Measurements from ENCODE around the gene GAPVD1. TPM values are rescaled to one million over a fixed set of nuclear protein-coding genes. Genes with fewer than 3 reads are reported as not detected.
"Not testable (repeated sequence)": the region's sequence is repeated elsewhere in the genome, so short reads cannot be mapped to it uniquely, and the experiment has no call there.

The GAPVD1 gene
- total and polyA plus RNA-seq, 10 of the 15 experiments (the other 5 are each of a cell fraction or from before 2014, with no cell fraction given) = 4.3 to 36.6 (median 25.9) TPM

GRCh38 chr9:125233678-125234077 lies 27.9 kb upstream of the GAPVD1 start:
- DNase-seq (ENCODE audit: low read depth, low spot score) (no peak), ATAC-seq (no peak), FAIRE-seq (no peak)
- H3K4me1 ChIP-seq (ENCODE audit: control insufficient read depth, insufficient read depth, low read length) = peaks cover 4% of the 10 kb centered on the region; the same call in 1 of the 2 replicates
- no peak overlapping the region for H3K9ac ChIP-seq (ENCODE audit: control insufficient read depth, insufficient read depth, low read length)
- H4K20me1 ChIP-seq (ENCODE audit: control insufficient read depth, insufficient read depth) = 0 out of 2 replicates have a peak, but pooled peaks cover 2% of the 10 kb centered on the region
- TF ChIP-seq PAX5 (IDR thresholded peaks at IDR 0.05; ENCODE audit: borderline replicate concordance, low read depth, low read length) (no peak), STAT1 (conservative IDR thresholded peaks at IDR 0.05) (no peak), SREBF1 (IDR thresholded peaks at IDR 0.05; ENCODE audit: low read length) (no peak), IKZF1 (conservative IDR thresholded peaks at IDR 0.05) (no peak), NR2F1 (conservative IDR thresholded peaks at IDR 0.05) (no peak), MXI1 (IDR thresholded peaks at IDR 0.05; ENCODE audit: low read depth, low read length) (no peak), GABPA (IDR thresholded peaks at IDR 0.05; ENCODE audit: low read depth) (no peak), KLF5 (IDR thresholded peaks at IDR 0.05; ENCODE audit: partially characterized antibody) (no peak), HDAC6 (IDR thresholded peaks at IDR 0.05; ENCODE audit: unreplicated experiment) (no peak), CTCF (IDR thresholded peaks at IDR 0.05 in 2 of 3, conservative IDR thresholded peaks at IDR 0.05 in 1 of 3; ENCODE audit: control insufficient read depth in 2 of 3, extremely low read depth in 1 of 3, insufficient read depth in 1 of 3, low read depth in 3 of 3, low read length in 3 of 3) (no peak), MTA2 (IDR thresholded peaks at IDR 0.05; ENCODE audit: low read depth) (no peak)
- TF ChIP-seq, protein P1, sequence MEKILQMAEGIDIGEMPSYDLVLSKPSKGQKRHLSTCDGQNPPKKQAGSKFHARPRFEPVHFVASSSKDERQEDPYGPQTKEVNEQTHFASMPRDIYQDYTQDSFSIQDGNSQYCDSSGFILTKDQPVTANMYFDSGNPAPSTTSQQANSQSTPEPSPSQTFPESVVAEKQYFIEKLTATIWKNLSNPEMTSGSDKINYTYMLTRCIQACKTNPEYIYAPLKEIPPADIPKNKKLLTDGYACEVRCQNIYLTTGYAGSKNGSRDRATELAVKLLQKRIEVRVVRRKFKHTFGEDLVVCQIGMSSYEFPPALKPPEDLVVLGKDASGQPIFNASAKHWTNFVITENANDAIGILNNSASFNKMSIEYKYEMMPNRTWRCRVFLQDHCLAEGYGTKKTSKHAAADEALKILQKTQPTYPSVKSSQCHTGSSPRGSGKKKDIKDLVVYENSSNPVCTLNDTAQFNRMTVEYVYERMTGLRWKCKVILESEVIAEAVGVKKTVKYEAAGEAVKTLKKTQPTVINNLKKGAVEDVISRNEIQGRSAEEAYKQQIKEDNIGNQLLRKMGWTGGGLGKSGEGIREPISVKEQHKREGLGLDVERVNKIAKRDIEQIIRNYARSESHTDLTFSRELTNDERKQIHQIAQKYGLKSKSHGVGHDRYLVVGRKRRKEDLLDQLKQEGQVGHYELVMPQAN (conservative IDR thresholded peaks at IDR 0.05) = no peak
- TF ChIP-seq, protein P2, sequence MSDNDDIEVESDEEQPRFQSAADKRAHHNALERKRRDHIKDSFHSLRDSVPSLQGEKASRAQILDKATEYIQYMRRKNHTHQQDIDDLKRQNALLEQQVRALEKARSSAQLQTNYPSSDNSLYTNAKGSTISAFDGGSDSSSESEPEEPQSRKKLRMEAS (IDR thresholded peaks at IDR 0.05; ENCODE audit: low read depth, low read length) = no peak
- ChIA-PET CTCF (no interaction called here), POLR2A (no interaction called here), RAD21 (ENCODE audit: unreplicated experiment) (no interaction called here), SMC1A (ENCODE audit: uncharacterized antibody, unreplicated experiment) (interaction anchor here (0.8 to 1.0 kb wide), 2 partner anchors 32 to 49 kb away, joined by 3 read pairs; no protein-coding TSS in a partner anchor)
- BruUV-seq (replicated peaks) = no TSS peak
- no peak overlapping the region for H3K4me3 ChIP-seq
- H3K4me2 ChIP-seq (ENCODE audit: control insufficient read depth, insufficient read depth) = no peak overlapping the region
- in situ Hi-C loops (cut with MboI) = no loop called here
- peaks cover 8 to 29% of the 10 kb centered on the region in 2 experiments for H3K36me3 ChIP-seq (ENCODE audit: control insufficient read depth in 2 of 2, insufficient read depth in 2 of 2, low read length in 1 of 2)
- H3K79me2 ChIP-seq (ENCODE audit: control insufficient read depth, insufficient read depth, low read length) = peaks cover 32% of the 10 kb centered on the region
- no peak overlapping the region for H3K27ac ChIP-seq (ENCODE audit: control insufficient read depth, insufficient read depth)
- intact Hi-C loops (cut with micrococcal nuclease; ENCODE audit: unreplicated experiment) = no loop called here
- no peaks in the 10 kb centered on the region for H3K27me3 ChIP-seq (replicated peaks in 1 of 2; ENCODE audit: control insufficient read depth in 2 of 2, insufficient read depth in 2 of 2, low read length in 1 of 2)
- 61% methylated on average over 3 of the region's 3 CpGs for WGBS (ENCODE audit: insufficient coverage, insufficient replicate concordance, low lambda C conversion rate, missing lambda C conversion rate)
- no peaks in the 10 kb centered on the region for H3K9me3 ChIP-seq (replicated peaks; ENCODE audit: control insufficient read depth, insufficient read depth, low read length)
- no peak overlapping the region for H2AFZ ChIP-seq (ENCODE audit: control insufficient read depth, low read depth, low read length)

DNA sequence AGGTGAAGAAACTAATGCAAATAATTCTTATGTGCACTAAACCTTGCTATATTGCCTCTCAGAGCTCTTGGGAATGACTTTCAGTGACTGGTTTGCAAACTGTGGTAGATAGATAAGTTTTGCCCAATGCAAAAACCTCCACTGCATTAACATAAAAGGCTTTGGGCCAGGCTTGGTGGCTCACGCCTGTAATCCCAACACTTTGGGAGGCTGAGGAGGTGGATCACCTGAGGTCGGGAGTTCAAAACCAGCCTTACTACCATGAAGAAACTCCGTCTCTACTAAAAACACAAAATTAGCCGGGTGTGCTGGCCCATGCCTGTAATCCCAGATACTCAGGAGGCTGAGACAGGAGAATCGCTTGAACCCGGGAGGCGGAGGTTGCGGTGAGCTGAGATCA lies 27.5 kb upstream of the GAPVD1 start:
- DNase-seq (ENCODE audit: low read depth, low spot score); H3K4me2 ChIP-seq (ENCODE audit: control insufficient read depth, insufficient read depth); ATAC-seq; in situ Hi-C loops (cut with MboI); POLR2A ChIA-PET; H2AFZ ChIP-seq (ENCODE audit: control insufficient read depth, low read depth, low read length); H3K27me3 ChIP-seq (replicated peaks in 1 of 2; ENCODE audit: control insufficient read depth in 2 of 2, insufficient read depth in 2 of 2, low read length in 1 of 2); H3K4me1 ChIP-seq (ENCODE audit: control insufficient read depth, insufficient read depth, low read length); RAD21 ChIA-PET (ENCODE audit: unreplicated experiment); H3K9ac ChIP-seq (ENCODE audit: control insufficient read depth, insufficient read depth, low read length); intact Hi-C loops (cut with micrococcal nuclease; ENCODE audit: unreplicated experiment); FAIRE-seq; H3K4me3 ChIP-seq; H3K9me3 ChIP-seq (replicated peaks; ENCODE audit: control insufficient read depth, insufficient read depth, low read length); H3K27ac ChIP-seq (ENCODE audit: control insufficient read depth, insufficient read depth); BruUV-seq (replicated peaks); H4K20me1 ChIP-seq (ENCODE audit: control insufficient read depth, insufficient read depth): not testable (repeated sequence)
- SMC1A ChIA-PET (ENCODE audit: uncharacterized antibody, unreplicated experiment) = interaction anchor here (0.8 to 1.0 kb wide), 2 partner anchors 32 to 49 kb away, joined by 3 read pairs; no protein-coding TSS in a partner anchor
- CTCF ChIA-PET = interaction anchor here (0.7 kb wide), 1 partner anchor 41 kb away, joined by 4 read pairs; no protein-coding TSS in a partner anchor
- Histone ChIP-seq H3K79me2 (ENCODE audit: control insufficient read depth, insufficient read depth, low read length) (peaks cover 36% of the 10 kb centered on the region), H3K36me3 (ENCODE audit: control insufficient read depth in 2 of 2, insufficient read depth in 2 of 2, low read length in 1 of 2) (peaks cover 11 to 34% of the 10 kb centered on the region in 2 experiments)
- WGBS (ENCODE audit: insufficient coverage, insufficient replicate concordance, low lambda C conversion rate, missing lambda C conversion rate) = 95% methylated on average over 8 of the region's 8 CpGs

All from GM12878 (cell line).